PC-3 (cell line): Measurements from ENCODE around the gene ARHGAP24. TPM values are rescaled to one million over a fixed set of nuclear protein-coding genes. Genes with fewer than 3 reads are reported as not detected.

Experiments used
- ATAC-seq: fragments of 200-7000 bp; cut with Tn5 transposase; 2 replicates; pipeline ENCODE4 v1.9.1; 2020; ENCODE audit warnings: mild to moderate bottlenecking, moderate library complexity
- BruUV-seq: library from RNA; stranded (reverse); fragments of 400-500 nt; replicated peaks from 2 replicates; lab custom pipeline; 2021; lab: Mats Ljungman, UMichigan
- CTCF ChIA-PET: fragments of 300-600 bp; sonication (Branson Sonifier 250); formaldehyde crosslinking; loops from one replicate; lab custom pipeline; 2022; ENCODE audit warnings: antibody characterized with exemption; lab: Charles Lee
- POLR2A ChIA-PET: fragments of 300-600 bp; sonication (Branson Sonifier 250); formaldehyde crosslinking; loops from one replicate; lab custom pipeline; 2022; ENCODE audit warnings: antibody characterized with exemption; ENCODE audit not compliant: unreplicated experiment; lab: Charles Lee
- DNase-seq: peaks from one replicate; pipeline ENCODE4 v3.0.0-alpha.2; 2015
- H2AFZ ChIP-seq: fragments of 300-600 bp; sonication (generic); 2 replicates; pipeline ENCODE4 v1.6.0; 2016; ENCODE audit warnings: antibody characterized with exemption, low read length
- H3F3A ChIP-seq: fragments of 300-600 bp; sonication (generic); one replicate; pipeline ENCODE4 v1.6.0; 2017; ENCODE audit warnings: antibody characterized with exemption, low read length, control low read depth, mild to moderate bottlenecking; ENCODE audit not compliant: unreplicated experiment
- H3K27ac ChIP-seq: fragments of 300-600 bp; sonication (generic); 2 replicates; pipeline ENCODE4 v1.5.1; 2016; ENCODE audit warnings: mild to moderate bottlenecking, low read length
- H3K27me3 ChIP-seq: fragments of 300-600 bp; sonication (generic); 2 replicates; pipeline ENCODE4 v1.6.1; 2016; ENCODE audit warnings: low read length, mixed read lengths
- H3K36me3 ChIP-seq: fragments of 300-600 bp; sonication (generic); 2 replicates; pipeline ENCODE4 v1.6.1; 2016; ENCODE audit warnings: low read depth, mixed run types, low read length, mixed read lengths
- H3K4me1 ChIP-seq: fragments of 300-600 bp; sonication (generic); 2 replicates; pipeline ENCODE4 v1.5.1; 2016; ENCODE audit warnings: low read length; ENCODE audit not compliant: insufficient read depth
- H3K4me2 ChIP-seq: fragments of 300-600 bp; sonication (generic); 2 replicates; pipeline ENCODE4 v1.6.0; 2016; ENCODE audit warnings: low read length
- H3K4me3 ChIP-seq: fragments of 300-600 bp; sonication (generic); 2 replicates; pipeline ENCODE4 v1.5.1; 2016; ENCODE audit warnings: mild to moderate bottlenecking, low read length, mixed read lengths
- H3K79me2 ChIP-seq: fragments of 300-600 bp; sonication (generic); 2 replicates; pipeline ENCODE4 v1.6.1; 2017; ENCODE audit warnings: low read length, mixed read lengths
- H3K9ac ChIP-seq: fragments of 300-600 bp; sonication (generic); 2 replicates; pipeline ENCODE4 v1.6.0; 2016; ENCODE audit warnings: mild to moderate bottlenecking, low read length
- H3K9me2 ChIP-seq: fragments of 300-600 bp; sonication (generic); replicated peaks from 2 replicates; pipeline ENCODE4 v1.6.1; 2016; ENCODE audit warnings: mixed run types, low read length, mixed read lengths
- H3K9me3 ChIP-seq: fragments of 300-600 bp; sonication (generic); 2 replicates; pipeline ENCODE4 v1.6.1; 2016; ENCODE audit warnings: low read length, mixed read lengths
- H4K20me1 ChIP-seq: fragments of 300-600 bp; sonication (generic); 2 replicates; pipeline ENCODE4 v1.6.1; 2016; ENCODE audit warnings: low read length, mixed read lengths
- EZH2 ChIP-seq: fragments of 300-600 bp; sonication (generic); IDR thresholded peaks from one replicate; pipeline ENCODE4 v1.6.1; 2017; ENCODE audit warnings: antibody characterized with exemption, mild to moderate bottlenecking, low read length; ENCODE audit not compliant: unreplicated experiment
- EZH2phosphoT487 ChIP-seq: fragments of 300-600 bp; sonication (generic); IDR thresholded peaks from 2 replicates; pipeline ENCODE4 v1.6.1; 2018; ENCODE audit warnings: mild to moderate bottlenecking, antibody characterized with exemption, low read length, borderline replicate concordance
- intact Hi-C: fragments of 100-400 bp; cut with micrococcal nuclease; formaldehyde crosslinking; loops from 2 replicates; pipeline ENCODE4 v1.9.0; 2023
- total RNA-seq: library from RNA; depleted of rRNA; stranded (reverse); fragments of >200 nt; gene quantifications from 2 replicates; pipeline ENCODE4 v1.2.3, GENCODE V29; 2014
- TF ChIP-seq, protein P1 (sequence below): fragments of 300-600 bp; sonication (generic); conservative IDR thresholded peaks from 2 replicates; pipeline ENCODE4 v1.5.1; 2017; ENCODE audit warnings: antibody characterized with exemption, low read depth, mild to moderate bottlenecking, low read length

Gene ARHGAP24
- total RNA-seq, 1 experiment from 2014 or later: 7.4 TPM

DNA sequence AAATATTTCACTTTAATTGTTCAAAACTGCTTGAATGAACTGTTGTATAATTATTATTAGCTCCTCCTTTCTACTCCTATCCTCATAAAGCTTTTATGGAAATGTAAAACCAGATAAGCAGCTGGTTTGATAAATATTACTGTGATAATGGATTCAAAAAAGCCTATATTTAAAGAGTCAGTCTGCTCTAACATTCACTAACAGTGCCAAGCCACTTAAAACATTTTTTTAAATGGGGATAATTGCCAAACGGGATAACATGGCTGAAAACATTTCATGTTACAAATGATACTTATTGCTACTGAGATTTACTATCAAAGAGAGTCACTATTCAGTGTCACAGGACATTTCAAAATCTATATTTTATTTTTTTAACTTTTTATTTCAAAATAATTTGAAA, 17.4 kb downstream of the ARHGAP24 start:
- no TSS peak for BruUV-seq
- Histone ChIP-seq H3K9ac (no peak overlapping the region), H3K4me3 (no peak overlapping the region), H3K79me2 (no peaks in the 10 kb centered on the region), H2AFZ (no peak overlapping the region), H3F3A (no peaks in the 10 kb centered on the region), H3K9me3 (no peaks in the 10 kb centered on the region), H3K9me2 (no peaks in the 10 kb centered on the region), H3K4me1 (peaks cover 28% of the 10 kb centered on the region), H3K4me2 (no peak overlapping the region), H4K20me1 (no peaks in the 10 kb centered on the region), H3K36me3 (no peaks in the 10 kb centered on the region), H3K27me3 (no peaks in the 10 kb centered on the region), H3K27ac (no peak overlapping the region)
- intact Hi-C loops: no loop called here
- CTCF ChIA-PET: no interaction called here
- ATAC-seq (no peak), DNase-seq (no peak)
- POLR2A ChIA-PET: no interaction called here
- no peak for TF ChIP-seq EZH2phosphoT487

DNA sequence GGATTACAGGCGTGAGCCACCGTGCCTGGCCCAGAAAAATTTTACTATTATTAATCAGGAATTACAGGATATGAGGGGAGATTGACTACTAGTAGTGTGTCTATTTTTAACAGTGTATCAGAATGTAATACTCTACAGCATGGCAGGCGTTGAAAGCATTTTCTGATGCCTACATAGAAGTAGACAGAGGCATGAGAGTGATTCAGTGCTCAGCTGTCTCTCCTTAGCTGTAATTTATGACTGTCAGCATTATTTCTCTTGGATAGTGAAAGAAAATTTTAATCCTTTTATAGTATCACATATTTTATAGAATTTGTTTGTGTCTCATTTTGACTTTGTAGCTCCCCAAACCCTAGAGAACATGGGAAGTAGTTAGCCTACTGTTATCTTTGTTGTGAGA, 20.7 kb downstream of the ARHGAP24 start:
- Histone ChIP-seq H3K9me3 (no peaks in the 10 kb centered on the region), H3K9me2 (no peaks in the 10 kb centered on the region), H3K36me3 (no peaks in the 10 kb centered on the region), H3K4me3 (peak overlapping the region; percentile 59), H3K27me3 (no peaks in the 10 kb centered on the region), H3K79me2 (no peaks in the 10 kb centered on the region), H4K20me1 (no peaks in the 10 kb centered on the region), H3K4me2 (peak overlapping the region; percentile 83), H2AFZ (peak overlapping the region; percentile 68), H3K27ac (peak overlapping the region; percentile 78), H3K4me1 (peaks cover 40% of the 10 kb centered on the region), H3F3A (peaks cover 12% of the 10 kb centered on the region), H3K9ac (no peak overlapping the region)
- BruUV-seq: no TSS peak
- CTCF ChIA-PET: interaction anchor here (0.8 kb wide), 1 partner anchor 20 kb away, joined by 4 read pairs; the partner anchor contains the start of gene ARHGAP24
- intact Hi-C loops: no loop called here
- TF ChIP-seq, protein P1, sequence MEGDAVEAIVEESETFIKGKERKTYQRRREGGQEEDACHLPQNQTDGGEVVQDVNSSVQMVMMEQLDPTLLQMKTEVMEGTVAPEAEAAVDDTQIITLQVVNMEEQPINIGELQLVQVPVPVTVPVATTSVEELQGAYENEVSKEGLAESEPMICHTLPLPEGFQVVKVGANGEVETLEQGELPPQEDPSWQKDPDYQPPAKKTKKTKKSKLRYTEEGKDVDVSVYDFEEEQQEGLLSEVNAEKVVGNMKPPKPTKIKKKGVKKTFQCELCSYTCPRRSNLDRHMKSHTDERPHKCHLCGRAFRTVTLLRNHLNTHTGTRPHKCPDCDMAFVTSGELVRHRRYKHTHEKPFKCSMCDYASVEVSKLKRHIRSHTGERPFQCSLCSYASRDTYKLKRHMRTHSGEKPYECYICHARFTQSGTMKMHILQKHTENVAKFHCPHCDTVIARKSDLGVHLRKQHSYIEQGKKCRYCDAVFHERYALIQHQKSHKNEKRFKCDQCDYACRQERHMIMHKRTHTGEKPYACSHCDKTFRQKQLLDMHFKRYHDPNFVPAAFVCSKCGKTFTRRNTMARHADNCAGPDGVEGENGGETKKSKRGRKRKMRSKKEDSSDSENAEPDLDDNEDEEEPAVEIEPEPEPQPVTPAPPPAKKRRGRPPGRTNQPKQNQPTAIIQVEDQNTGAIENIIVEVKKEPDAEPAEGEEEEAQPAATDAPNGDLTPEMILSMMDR: no peak
- TF ChIP-seq EZH2 (no peak), EZH2phosphoT487 (no peak)
- POLR2A ChIA-PET: no interaction called here
- DNase-seq: no peak
- ATAC-seq: no peak

DNA sequence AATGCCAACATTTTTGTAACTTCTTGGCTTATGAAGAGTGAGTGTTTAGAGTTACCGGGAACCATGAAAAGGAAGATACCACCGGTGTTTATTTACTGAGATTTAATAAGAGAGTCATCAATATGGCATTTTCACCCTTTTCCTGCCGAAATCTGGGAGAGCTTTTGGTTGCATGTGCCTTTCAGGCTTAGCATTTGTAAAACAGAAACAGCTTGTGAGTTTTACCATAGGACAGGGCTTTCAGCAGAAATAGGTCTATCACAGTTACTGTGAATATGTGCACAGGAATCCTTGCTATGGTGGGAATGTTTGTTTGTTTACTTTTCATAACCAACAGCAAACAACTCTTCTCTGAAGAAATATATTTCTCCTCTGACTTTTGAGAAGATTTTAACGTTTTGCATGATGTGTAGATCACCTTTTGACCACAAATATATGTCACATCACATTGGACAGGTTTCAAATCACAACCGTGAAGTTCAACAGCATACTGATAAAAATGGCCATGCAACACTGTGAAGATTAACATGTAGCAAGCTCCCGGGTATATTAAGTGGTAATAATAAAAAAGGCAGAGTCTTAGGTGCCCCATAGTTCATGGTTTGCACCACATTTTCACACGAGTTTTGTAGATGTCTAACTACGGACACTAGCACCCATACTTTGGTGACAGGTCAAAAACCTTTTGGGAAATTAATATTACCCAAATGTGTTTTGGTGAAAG, 21.3 kb downstream of the ARHGAP24 start:
- Histone ChIP-seq H3K4me3 (peak overlapping the region; percentile 59), H3K4me1 (peaks cover 40% of the 10 kb centered on the region), H3K9me3 (no peaks in the 10 kb centered on the region), H4K20me1 (no peaks in the 10 kb centered on the region), H2AFZ (peak overlapping the region; percentile 68), H3K27me3 (no peaks in the 10 kb centered on the region), H3K79me2 (no peaks in the 10 kb centered on the region), H3K9me2 (no peaks in the 10 kb centered on the region), H3K9ac (no peak overlapping the region; the same call in 1 of the 2 replicates), H3F3A (peaks cover 12% of the 10 kb centered on the region), H3K27ac (peak overlapping the region; percentile 78), H3K4me2 (peak overlapping the region; percentile 83), H3K36me3 (no peaks in the 10 kb centered on the region)
- ChIA-PET POLR2A (no interaction called here), CTCF (interaction anchor here (0.6 to 0.8 kb wide), 3 partner anchors 21 to 235 kb away, joined by 3 to 4 read pairs (median 3); partner anchors contain the start of gene ARHGAP24)
- ATAC-seq (peak; percentile 37), DNase-seq (peak; percentile 63)
- intact Hi-C loops: no loop called here
- BruUV-seq: no TSS peak
- TF ChIP-seq EZH2 (no peak), EZH2phosphoT487 (no peak)
- TF ChIP-seq, protein P1: no peak
